Stimulated activated CD4-positive, alpha-beta T cell treated with anti-CD3 and anti-CD28 coated beads, TNF-alpha, amount 100 ng/mL, for 4 hours (primary cell): Measurements from ENCODE around the gene CAVIN4.

ENCODE experiments used
- DNase-seq, 3 experiments: peaks; one replicate each; pipeline ENCODE4 v3.0.0-alpha.2; 2020; ENCODE audit warnings: low read depth in 3 of 3

The CAVIN4 gene, protein sequence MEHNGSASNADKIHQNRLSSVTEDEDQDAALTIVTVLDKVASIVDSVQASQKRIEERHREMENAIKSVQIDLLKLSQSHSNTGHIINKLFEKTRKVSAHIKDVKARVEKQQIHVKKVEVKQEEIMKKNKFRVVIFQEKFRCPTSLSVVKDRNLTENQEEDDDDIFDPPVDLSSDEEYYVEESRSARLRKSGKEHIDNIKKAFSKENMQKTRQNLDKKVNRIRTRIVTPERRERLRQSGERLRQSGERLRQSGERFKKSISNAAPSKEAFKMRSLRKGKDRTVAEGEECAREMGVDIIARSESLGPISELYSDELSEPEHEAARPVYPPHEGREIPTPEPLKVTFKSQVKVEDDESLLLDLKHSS

DNA sequence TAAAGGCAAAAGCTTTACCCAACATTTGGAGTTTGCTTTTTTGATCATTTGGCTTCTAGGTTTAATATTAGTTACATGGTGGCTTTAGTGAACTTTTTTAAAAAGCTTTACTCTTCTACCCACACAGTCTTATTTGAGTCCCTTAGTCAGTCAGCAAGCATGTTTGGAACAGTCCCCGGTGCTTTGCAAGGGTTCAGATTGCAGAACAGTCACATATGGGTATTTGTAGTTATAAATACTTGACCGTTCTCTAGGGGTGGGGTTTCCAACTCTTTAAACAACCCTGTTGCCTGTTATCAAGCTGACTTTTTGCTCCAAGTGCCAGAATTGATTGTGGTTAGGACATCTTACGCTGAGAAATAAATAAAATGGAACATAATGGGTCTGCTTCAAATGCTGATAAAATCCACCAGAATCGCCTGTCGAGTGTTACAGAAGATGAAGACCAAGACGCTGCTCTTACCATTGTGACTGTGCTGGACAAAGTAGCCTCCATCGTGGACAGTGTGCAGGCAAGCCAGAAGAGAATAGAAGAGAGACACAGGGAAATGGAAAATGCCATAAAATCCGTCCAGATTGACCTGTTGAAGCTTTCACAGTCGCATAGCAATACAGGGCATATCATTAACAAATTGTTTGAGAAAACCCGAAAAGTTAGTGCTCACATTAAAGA lies at the start of gene CAVIN4:
Gene CAVIN4, plus strand, starts transcription at position 304 of the 673 bp plus-strand sequence. Its CDS starts 65 bp downstream, at position 369.
- no peak for DNase-seq

DNA sequence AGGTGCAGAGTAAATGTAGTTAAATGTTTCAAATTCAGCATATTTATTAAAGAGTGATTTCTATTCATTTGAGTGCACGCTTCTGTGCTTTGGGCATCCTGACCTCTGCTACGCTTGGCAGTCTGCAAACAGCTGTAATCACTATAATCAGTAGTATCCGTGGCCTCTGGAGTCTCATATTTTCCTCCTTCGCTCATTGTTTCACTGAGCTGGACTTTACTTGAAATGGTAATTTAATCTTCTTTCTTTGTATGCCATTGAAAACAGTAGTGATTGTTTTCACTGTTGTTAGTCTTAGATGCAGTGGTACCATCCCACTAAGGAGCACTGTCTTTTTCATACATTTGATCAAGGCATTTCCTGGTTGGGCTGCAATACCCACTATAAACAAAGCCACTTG lies 43.5 kb upstream of the CAVIN4 start:
- DNase-seq, result no peak

DNA sequence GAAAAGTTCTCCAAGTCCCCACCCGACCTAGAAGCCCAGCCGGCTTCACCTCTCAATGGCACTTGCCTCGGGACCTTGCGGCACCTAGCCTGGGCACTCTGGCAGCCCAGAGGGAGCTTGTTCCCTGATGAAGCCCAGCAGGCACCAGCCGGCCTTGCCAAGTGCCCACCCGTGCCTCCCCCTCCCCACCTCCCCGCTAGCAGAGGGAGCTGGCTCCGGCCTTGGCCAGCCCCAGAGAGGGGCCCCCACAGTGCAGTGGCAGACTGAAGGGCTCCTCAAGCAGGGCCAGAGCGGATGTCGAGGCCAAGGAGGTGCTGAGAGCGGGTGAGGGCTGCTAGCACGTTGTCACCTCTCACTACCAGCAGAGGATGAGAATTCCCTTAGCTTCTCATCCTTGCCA lies 37.6 kb upstream of the CAVIN4 start:
- DNase-seq, result no peak

DNA sequence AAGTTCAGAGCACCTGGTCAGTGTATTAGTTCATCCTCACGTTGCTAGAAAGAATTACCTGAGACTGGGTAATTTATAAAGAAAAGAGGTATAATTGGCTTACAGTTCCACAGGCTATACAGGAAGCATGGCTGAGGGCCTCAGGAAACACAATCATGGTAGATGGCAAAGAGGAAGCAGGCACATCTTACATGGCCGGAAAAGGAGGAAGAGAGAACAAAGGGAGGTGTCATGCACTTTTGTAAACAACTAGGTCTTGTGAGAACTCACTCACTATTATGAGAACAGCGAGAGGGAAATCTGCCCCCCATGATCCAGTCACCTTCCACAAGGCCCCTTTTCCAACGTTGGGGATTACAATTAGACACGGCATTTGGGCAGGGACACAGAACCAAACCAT lies 28.8 kb upstream of the CAVIN4 start:
- no peak for DNase-seq

DNA sequence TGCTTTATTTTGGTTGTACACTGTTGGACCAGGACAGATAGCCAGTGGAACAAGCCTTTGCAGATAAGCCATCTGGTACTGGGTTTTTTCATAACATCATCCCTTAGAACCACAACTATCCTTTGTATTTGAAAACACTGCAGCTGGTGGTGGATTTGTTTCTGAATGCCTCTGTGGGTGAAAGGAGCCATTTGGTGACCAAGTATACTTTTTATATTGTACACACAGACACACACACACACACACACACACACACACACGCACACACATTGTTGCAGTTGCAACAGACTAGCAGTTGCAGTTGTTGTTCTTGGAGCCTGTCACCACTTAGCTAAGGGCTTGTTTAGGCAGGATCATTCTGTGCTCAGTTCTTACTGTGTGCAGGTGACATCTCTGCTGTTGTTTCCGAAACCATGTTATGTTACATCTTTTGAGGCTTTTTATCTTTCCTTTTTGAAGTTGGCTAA lies 22.9 kb upstream of the CAVIN4 start:
- DNase-seq, result no peak

DNA sequence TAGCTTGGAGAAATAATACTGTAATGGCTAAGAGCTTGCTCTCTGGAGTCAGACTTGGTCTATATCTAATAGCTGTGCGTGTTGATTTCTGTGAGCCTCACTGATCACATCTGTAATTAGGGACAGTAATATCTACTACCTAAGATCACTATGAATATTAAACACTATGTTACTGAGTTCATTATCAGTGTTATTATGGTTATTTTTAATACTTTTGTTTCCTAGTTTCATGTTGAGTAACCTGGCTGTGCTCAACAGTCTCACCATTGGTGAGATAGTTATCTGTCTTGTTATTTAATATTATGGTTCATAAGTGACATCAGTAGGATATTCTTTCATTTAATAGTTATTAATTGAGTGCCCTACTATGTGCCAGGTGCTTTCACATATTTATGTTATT lies 22.4 kb upstream of the CAVIN4 start:
- DNase-seq, result no peak

DNA sequence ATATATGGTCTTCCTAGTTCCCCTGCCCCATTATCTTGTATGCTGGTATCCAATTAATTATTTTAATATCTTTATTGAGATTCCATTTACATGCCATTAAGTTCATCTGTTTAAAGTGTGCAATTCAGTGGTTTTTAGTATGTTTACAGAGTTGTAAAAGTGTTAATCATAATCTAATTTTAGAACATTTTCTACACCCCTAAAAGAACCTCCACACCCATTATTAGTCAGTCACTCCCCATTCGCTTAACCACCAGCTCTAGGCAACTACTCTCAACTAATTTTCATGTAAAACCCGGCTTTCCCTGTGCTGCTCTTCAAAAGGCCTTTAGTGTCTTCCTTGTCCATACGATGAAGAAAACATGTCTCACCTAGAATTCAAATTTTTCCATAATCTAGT lies 20.8 kb upstream of the CAVIN4 start:
- no peak for DNase-seq

DNA sequence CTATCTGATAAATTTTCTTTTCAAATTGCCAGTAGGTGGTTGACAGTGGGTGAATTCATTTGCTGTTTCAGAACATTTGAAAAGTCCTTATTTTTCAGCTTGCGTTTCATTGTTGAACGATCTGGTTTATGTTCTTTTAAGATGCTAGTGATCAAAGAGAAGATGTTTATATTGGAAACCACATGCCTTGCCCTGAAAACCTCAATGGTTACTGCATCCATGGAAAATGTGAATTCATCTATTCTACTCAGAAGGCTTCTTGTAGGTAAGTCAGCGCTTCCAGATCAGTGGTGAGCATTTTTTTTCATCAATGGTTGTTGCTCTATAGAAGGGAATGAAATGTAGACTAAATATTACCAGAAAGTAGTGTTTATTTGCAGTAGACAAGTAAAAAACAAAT lies 16.6 kb upstream of the CAVIN4 start:
- DNase-seq, result no peak

DNA sequence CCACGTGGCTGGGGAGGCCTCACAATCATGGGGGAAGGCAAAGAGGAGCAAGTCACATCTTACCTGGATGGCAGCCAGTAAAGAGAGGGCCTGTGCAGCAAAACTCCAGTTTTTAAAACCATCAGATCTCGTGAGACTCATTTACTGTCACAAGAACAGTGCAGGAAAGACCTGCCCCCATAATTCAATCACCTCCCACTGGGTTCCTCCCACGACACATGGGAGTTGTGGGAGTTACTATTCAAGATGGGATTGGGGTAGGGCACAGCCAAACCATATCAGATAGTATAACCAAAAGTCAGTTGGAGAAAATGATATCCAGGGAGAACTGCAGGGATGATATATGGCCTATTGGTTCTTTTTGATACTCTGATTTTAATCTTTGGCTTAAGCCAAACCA lies 10.0 kb upstream of the CAVIN4 start:
- no peak for DNase-seq

DNA sequence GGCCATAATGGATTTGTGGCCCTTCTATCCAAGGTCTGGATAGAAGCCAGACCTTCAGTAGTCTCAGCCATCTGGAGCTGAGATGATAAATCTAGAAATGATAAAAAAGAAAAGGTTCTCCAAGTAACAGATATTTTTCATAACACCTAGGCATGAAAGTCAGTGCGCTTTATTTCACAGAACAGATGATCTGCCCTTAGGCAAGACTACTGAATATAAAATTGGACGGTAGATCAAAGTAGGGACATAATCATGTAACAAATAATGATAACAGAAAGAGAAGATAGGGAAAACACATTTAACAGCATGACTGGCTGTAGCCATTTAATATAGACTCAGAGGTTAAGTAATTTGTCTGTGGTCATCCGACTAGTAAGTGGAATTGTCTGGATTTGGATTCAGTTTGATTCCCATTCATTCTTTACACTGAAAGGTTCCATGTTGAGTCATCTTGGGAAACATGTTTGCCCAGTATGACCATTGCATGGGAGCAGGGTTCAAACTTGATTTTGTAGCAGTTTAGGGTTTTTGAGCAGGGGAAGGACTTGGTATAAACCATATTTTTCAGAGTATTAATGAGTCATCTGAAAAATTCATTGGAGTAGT lies 4.1 kb upstream of the CAVIN4 start:
- DNase-seq, result no peak

DNA sequence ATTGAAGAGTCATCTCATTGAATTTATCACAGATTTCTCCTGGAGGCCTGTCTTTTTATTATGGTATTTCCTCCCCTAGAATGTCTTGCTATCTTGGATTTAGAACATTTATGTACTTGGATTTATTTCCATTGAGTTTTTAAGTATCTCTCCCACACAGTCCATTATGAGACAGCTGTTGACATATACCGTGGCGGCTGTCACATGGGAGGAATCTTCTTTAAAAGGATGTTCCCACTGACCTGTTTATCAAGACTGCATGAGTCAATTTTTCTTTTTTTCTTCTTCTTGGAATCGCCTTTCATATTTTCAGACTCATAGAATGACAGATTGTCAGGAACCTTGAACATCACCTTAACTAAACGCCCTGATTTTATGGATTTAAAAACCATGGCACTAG lies 2.9 kb upstream of the CAVIN4 start:
- DNase-seq, result no peak

DNA sequence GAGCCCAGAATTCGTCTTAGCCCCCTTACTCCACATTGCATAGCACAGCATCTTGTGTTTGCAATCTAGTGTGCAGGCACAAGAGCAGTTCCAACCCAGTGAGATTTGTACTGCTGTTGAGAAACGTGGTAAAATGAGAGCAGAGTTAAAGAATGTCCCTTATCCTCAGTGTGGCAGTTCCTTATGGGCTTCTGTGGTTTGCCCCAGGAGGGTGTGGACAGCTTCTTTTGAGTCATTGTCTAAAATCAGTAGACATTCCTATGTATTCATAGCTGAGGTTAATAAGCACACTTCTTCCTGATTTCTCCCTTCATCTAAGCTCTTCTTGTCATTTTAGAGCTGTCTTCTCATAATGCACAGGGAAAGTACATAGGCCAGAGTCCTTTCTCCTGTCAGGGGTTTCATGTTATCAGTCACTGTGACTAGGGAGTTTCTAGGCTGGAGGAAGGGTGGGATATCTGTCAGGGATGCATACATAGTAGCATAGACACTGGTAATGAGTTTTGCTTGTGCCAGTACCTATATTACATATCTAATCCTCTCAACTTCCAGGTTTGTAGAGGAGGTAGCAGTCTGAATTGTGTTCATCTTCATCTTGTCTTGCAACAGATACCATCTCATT lies 2.0 kb upstream of the CAVIN4 start:
- DNase-seq, result no peak

DNA sequence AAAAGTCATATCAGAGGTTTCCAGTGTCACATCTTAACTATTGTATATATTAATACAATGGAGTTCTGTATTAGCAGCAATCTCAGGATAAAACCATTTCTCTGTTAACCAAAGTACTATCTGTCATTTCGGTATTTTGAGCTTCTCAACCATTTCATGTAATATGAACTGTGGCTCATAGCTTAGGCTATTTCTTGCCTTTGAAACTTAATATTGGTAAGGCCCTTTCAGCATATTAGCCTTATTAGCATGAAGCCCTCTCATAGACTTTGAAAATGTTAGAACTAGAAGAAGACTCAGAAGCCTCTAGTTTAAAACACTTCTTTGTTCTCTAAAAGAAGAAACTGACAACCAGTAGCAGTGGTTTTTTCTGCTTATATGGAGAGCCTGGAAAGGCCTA lies 731 bp downstream of the CAVIN4 start:
- DNase-seq, result no peak

DNA sequence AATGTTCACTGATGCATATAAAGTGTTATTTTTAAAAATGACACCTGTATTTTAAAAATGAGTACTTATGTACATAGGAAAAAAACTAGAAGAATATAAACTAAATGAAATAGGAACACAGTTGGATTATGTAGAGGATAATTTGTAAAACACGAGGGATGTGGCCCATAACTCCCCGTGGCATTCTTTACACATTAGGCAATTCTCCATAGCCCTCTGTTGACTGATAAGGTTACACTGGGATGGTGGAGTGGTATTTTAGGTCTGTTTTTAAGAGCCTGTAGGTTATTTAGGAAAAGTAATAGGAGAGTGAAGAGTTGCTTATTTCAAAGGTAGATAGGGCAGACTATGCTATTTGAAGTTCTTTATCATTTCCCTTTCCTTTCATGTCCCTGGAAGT lies 1.8 kb downstream of the CAVIN4 start:
- DNase-seq, result no peak

DNA sequence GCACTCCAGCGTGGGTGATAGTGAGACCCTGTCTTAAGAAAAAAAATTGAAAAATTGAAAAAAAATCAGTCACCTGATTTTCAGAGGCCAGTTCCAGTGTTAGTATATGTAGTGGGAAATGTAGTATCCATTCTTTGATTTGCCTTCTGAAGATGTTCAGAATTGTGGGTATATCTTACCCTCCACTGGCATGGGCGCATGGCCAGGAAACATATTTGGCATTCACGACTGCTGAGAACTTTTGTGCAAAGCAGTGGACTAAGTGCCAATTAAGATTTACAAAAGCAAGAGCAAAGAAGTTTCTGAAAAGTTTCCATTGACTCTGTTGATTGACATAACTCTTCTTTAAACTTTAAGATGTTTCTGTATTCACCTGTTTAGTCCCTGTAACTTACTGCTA lies 2.4 kb downstream of the CAVIN4 start:
- DNase-seq, result no peak

DNA sequence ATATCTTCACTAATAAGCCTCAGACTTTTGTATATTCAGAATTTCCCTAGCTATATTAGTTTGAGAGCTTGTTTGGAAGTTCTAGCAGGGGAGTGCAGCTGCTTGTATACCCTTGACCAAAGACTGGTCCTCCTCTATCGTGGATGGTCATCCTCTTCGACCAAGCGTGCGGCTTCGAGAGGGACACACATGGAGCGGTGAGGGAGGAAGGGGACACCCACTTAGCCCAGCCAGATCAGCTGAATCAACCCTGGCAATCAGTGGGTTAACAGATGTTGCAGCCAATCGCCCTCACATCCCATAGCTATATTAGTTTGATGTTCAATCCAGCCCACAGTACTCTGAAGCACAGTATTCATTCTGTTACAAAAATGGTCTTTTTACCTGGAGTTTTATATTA lies 3.2 kb downstream of the CAVIN4 start:
- DNase-seq, result no peak

DNA sequence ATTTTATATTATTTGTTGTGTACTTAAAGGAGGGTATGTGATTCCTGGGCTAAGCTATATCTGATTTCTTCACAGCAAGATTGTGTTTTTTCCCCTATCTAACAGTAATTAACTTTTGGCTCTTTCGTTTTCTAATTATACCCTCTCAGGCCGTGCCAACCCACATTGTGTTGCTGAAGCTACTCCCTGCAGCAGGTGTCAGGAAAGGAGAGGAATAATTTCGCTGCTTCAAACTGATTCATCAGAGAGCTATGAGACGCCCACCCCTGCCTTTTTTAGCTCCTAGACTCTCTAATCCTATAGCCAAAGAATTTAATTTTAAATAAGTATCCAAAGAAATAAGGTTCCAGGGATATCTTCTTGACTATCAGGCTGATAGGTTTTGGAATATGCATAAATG lies 3.8 kb downstream of the CAVIN4 start:
- no peak for DNase-seq

DNA sequence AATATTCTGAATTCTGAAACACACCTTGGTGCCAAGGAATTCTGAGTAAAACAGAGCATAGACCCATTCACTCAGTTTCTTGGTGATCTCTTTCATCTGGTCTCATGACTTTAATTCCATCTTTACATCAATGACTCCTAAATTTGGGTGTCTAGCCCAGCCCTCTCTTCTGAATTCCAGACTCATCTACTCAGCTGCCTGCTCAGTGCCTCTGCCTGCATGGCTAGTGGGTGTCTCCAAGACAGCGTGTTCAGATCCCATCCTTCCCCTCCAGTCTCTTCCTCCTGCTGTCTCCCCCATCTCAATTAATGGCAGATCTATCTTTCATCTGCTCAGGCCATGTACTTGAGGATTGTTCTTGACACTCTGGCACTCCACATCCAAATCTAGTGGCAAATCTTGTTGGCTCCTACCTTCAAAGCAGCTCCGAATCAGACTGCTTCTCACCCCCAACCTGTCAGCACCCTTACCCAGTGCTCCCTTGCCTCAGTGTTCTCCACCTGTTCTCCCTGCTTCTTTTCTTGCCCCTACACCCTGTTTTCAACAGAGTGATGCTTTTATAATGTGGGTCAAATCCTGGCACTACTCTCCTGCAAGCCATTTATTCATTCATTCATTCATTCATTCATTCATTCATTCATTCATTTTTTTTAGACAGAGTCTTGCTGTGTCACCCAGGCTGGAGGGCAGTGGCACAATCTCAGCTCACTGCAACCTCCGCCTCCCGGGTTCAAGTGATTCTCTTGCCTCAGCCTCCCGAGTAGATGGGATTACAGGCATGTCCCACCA lies 5.3 kb downstream of the CAVIN4 start:
- no peak for DNase-seq

DNA sequence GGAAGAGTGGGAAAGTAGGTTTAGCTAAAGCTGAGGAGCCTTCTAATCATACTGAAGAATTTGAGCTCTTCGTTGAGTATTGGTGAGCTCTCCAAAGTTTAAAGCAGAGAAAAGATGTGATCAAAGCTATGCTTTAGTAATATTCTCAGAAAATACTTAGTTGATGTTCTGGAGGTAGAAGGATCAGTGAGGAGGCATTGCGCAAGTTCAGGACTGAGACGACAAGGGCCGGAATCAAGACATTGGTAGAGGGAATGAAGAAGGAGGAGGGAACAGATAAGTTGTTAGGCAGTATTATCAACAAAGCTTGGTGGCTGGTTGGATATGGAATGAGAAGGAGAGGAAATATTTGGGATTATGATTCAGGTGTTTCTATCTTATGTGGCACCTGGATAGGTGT lies 7.1 kb downstream of the CAVIN4 start:
- no peak for DNase-seq

DNA sequence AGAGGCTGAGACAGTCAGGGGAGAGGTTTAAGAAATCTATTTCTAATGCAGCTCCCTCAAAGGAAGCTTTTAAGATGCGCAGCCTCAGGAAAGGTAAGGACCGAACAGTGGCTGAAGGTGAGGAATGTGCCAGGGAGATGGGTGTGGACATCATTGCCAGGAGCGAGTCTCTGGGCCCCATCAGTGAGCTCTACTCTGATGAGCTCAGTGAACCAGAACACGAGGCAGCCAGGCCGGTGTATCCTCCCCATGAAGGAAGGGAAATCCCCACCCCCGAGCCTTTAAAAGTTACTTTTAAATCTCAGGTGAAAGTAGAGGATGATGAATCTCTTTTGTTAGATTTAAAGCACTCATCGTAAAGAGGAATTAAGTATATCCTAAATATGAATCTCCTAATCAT lies 8.2 kb downstream of the CAVIN4 start:
- no peak for DNase-seq

DNA sequence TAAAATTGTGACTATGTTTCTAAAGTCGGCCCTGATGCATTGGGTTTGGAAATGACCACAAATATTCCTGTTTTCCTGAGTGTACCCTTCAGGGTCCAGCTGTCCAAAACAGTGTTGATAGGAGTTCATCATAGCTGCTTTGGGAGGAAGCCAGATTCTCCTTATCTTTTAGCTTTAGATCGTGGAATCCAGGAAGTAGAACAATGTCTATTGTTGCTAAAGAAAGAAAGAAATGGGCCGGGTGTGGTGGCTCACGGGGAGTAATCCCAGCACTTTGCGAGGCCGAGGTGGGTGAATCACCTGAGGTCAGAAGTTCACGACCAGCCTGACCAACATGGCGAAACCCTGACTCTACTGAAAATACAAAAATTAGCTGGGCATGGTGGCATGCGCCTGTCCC lies 9.5 kb downstream of the CAVIN4 start:
- DNase-seq, result no peak

DNA sequence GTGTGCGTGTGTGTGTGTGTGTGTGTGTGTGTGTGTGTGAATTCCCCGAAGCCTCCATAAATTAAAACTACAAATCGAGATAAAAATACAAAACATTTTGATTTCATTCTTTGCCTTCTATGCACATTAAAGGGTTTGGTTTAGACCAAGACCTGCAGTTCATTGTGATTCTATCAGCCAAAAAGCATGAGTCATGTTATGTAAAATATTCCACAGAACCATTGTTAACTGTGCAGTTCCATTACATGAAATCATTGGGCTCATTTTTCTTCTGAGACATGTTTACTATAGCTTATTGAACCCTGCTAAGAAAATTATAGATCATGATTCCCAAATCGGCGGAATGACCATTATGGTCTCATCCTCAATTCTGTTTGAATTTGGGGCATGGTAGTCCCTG lies 11.7 kb downstream of the CAVIN4 start:
- no peak for DNase-seq
